ENCODE results near the gene SLC12A3.

SLC12A3 gene

GRCh38 chr16:56895813-56896212 lies 30.8 kb downstream of the SLC12A3 start:
- no peak for DNase-seq

GRCh38 chr16:56896244-56896643 lies 31.2 kb downstream of the SLC12A3 start:
- DNase-seq, result no peak

- no peak for DNase-seq
Observed at GRCh38 chr16:56897026-56897799, 32.2 kb downstream of the SLC12A3 start.

GRCh38 chr16:56898847-56899246 lies 33.8 kb downstream of the SLC12A3 start:
- no peak for DNase-seq

GRCh38 chr16:56903866-56904265 lies 38.9 kb downstream of the SLC12A3 start:
- DNase-seq, result no peak

GRCh38 chr16:56907401-56907800 lies 42.4 kb downstream of the SLC12A3 start:
- DNase-seq, result no peak

GRCh38 chr16:56909527-56909979 lies 44.5 kb downstream of the SLC12A3 start:
- no peak for DNase-seq

- DNase-seq, result no peak
Observed at GRCh38 chr16:56910112-56910511, 45.1 kb downstream of the SLC12A3 start.

GRCh38 chr16:56910654-56911539 lies 45.9 kb downstream of the SLC12A3 start:
- DNase-seq, result no peak

GRCh38 chr16:56911771-56912571 lies 47.0 kb downstream of the SLC12A3 start:
- no peak for DNase-seq

GRCh38 chr16:56912746-56913708 lies 48.0 kb downstream of the SLC12A3 start:
- no peak for DNase-seq

GRCh38 chr16:56914896-56915295 lies 49.9 kb downstream of the SLC12A3 start:
- DNase-seq, result no peak

GRCh38 chr16:56915336-56916119 lies 50.5 kb downstream of the SLC12A3 start:
- DNase-seq, result no peak

GRCh38 chr16:56916571-56917403 lies 51.8 kb downstream of the SLC12A3 start:
- DNase-seq, result no peak

- DNase-seq, result no peak
Observed at GRCh38 chr16:56918467-56919012, 53.5 kb downstream of the SLC12A3 start.

GRCh38 chr16:56919099-56919800 lies 54.2 kb downstream of the SLC12A3 start:
- no peak for DNase-seq

- no peak for DNase-seq
Observed at GRCh38 chr16:56921571-56921970, 56.6 kb downstream of the SLC12A3 start.

- no peak for DNase-seq
Observed at GRCh38 chr16:56923481-56924091, 58.6 kb downstream of the SLC12A3 start.

GRCh38 chr16:56927471-56927870 lies 62.5 kb downstream of the SLC12A3 start:
- no peak for DNase-seq

All from NCI-H82 (cell line).